OCI-M2 (cell line): ENCODE data around the gene ARRDC5.
"Not testable (repeated sequence)": the region's sequence is repeated elsewhere in the genome, so short reads cannot be mapped to it uniquely, and the experiment has no call there.

Experiments
- DNase-seq: peaks from one replicate; lab custom pipeline; 2025; ENCODE audit not compliant: unreplicated experiment; lab: John Stamatoyannopoulos, UW

Gene ARRDC5

DNA sequence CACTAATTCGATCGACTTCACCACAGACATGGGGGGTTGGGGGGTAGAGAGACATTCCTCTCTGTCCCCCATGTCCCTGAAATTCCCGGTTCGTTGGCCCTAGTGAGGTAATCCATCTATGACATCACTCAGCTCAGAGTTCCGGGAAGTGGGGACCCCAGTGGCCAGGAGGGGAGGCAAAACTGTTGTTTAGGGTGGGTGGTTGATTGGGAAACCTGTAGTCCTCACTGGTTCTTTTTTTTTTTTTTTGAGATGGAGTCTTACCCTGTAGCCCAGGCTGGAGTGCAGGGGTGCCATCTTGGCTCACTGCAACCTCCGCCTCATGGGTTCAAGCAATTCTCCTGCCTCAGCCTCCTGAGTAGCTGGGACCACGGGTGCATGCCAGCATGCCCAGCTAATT, at the start of gene ARRDC5:
ARRDC5 (minus strand) TSS at position 101 of the 400 bp plus-strand sequence; CDS start at position 30, 71 bp downstream.
- no peak for DNase-seq

DNA sequence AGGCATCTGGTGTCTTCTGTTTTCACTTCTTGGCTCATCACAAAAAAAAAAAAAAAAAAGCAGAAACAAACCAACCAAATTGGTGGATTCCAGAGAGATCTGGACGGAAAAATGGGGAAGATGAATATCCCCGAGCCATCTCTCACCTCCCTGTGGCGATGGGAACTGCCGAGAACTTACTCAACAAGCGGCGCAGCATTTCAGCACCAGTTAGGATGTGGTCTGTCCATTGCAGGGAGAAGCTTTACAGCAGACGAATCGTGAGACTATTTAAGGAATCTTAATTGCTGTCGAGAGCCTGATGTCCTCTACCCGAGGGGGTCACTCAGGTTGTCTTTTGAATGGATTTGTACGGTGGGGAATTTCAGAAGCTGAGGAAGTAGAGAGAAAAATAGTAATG, 49.0 kb upstream of the ARRDC5 start:
- no peak for DNase-seq

DNA sequence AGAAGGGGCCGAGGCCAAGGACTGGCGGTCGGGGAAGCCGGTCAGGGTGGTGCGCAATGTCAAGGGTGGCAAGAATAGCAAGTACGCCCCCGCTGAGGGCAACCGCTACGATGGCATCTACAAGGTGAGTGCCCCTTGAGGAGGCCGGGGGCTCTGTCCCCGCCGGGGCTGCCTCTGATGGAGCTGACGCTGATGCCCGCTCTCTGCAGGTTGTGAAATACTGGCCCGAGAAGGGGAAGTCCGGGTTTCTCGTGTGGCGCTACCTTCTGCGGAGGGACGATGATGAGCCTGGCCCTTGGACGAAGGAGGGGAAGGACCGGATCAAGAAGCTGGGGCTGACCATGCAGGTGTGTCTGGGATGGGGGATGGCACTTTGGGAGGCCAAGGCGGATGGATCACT, 48.0 kb upstream of the ARRDC5 start:
- DNase-seq, result not testable (repeated sequence)

DNA sequence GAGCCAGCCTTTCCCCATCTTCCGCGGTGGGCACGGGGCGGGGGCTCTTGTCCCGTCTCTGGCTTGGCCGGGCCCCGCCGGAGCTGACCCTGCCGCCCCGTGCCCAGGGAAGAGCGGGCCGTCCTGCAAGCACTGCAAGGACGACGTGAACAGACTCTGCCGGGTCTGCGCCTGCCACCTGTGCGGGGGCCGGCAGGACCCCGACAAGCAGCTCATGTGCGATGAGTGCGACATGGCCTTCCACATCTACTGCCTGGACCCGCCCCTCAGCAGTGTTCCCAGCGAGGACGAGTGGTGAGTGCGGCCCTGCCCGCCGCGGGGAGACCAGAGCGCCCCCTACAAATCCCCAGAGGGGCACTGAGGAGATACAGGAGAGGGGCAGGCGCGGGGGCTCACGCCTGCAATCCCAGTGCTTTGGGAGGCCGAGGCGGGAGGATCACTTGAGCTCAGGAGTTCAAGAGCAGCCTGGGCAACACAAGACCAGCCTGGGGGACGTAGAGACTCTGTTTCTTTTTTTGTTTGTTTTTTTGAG, 39.0 kb upstream of the ARRDC5 start:
- DNase-seq, result not testable (repeated sequence)

DNA sequence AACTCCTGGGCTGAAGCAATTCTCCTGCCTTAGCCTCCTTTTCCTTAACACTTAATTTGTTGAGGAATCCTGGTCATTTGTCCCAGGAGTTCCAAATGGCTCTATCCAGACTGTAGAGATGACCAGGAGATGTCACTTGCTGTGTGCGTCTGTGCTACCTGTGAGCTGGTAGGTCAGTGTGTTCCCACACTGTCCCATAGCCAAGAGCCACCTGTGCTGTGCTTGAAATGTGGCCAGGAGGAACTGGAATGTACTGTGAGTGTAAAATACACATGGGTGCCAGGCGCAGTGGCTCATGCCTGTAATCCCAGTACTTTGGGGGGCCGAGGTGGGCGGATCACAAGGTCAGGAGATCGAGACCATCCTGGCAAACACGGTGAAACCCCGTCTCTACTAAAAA, 36.8 kb upstream of the ARRDC5 start:
- no peak for DNase-seq

DNA sequence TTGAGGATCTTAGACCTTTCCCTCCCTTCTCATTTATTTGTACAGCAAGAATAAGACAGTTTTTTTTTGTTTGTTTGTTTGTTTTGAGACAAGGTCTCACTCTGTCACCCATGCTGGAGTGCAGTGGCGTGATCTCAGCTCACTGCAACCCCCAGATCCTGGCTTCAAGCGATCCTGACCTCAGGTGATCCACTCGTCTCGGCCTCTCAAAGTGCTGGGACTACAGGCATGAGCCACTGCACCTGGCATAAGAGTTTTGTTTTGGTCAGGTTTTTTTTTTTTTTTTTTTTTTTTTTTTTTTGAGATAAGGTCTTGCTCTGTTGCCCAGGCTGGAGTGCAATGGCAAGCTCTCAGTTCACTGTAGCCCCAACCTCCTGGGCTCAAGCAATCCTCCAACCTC, 35.8 kb upstream of the ARRDC5 start:
- not testable (repeated sequence) for DNase-seq

DNA sequence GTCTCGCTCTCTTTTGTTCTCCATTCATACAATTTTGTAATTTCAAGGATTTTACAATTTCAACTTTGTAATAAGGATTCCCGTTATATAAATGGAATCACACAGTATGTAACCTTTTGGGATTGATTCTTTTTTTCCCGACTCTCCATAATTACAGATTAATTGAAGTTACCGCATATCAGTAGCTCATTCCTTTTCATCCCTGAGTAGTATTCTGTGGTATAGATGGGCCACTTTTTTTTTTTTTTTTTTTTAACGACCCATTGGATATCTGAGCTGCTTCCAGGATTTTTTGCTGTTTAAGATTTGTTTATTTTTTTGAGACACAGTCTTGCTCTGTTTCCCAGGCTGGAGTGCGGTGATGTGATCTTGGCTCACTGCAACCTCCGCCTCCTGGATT, 34.4 kb upstream of the ARRDC5 start:
- DNase-seq, result no peak

DNA sequence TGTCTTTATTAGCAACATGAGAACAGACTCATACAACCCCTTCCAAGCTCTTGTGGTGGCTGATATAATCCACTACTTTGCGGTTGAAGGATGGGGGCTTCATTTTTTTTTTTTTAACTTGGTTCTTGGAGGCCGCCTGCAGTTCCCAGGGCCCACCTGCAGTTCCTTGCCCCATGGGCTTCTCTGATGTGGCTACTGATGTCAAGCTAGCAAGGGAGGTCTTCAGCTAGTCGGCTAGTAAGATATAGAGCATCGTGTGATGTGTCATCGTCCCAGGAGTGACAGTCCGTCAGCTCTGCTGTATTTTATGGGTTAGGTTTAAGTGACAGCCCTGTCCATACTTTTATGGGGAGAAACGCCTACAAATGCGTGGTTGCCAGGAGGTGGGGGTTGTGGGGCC, 32.7 kb upstream of the ARRDC5 start:
- no peak for DNase-seq

DNA sequence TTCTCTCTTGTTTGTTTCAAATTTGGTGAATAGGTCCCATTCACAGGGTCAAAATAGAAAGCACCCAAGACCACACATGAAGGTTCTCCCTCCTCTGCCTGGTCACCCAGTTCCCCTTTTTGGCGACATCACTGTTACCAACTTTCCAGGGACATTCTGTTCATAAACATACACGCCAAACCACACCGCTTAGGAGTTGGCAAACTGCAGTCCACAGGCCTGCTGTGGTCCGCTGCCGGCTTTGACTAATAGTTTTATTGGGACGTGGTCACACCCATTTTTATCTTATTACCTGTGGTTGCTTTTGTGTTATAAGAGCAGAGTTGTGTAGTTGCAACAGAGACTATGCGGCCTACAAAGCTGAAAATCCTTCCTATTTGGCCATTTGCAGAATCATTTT, 30.8 kb upstream of the ARRDC5 start:
- no peak for DNase-seq

DNA sequence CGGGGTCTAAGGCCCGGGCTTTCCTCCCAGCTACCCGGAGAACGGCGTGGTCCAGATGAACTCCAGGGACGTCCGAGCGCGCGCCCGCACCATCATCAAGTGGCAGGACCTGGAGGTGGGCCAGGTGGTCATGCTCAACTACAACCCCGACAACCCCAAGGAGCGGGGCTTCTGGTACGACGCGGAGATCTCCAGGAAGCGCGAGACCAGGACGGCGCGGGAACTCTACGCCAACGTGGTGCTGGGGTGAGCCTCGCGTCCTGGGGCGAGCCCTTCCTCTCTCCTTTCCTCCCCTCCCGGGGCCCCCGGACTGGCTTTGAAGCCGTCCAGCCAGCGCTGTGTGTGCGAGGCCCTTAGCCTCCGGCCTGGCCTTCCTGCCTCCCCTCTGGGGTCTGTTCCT, 30.0 kb upstream of the ARRDC5 start:
- no peak for DNase-seq

DNA sequence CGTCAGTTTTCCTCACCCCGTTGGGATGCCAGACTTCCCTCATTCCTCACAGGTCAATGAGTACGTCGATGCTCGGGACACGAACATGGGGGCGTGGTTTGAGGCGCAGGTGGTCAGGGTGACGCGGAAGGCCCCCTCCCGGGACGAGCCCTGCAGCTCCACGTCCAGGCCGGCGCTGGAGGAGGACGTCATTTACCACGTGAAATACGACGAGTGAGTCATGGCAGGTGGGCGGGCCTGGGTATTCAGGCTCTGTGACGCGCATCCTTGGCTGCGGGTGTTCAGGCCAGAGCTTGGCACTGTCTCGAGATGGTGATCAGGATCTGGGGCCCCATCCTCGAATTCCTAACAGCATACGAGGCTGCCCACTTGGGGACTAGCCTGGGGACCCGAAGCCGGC, 28.0 kb upstream of the ARRDC5 start:
- no peak for DNase-seq

DNA sequence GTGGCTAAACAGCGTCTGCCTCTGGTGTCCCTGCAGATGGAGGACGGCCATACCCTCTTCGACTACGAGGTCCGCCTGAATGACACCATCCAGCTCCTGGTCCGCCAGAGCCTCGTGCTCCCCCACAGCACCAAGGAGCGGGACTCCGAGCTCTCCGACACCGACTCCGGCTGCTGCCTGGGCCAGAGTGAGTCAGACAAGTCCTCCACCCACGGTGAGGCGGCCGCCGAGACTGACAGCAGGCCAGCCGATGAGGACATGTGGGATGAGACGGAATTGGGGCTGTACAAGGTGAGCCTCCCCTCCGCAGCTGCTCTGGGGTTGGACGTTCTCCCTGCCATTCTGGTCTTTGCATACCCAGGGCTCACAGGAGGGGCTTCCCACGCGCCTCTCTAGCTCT, 26.5 kb upstream of the ARRDC5 start:
- no peak for DNase-seq

DNA sequence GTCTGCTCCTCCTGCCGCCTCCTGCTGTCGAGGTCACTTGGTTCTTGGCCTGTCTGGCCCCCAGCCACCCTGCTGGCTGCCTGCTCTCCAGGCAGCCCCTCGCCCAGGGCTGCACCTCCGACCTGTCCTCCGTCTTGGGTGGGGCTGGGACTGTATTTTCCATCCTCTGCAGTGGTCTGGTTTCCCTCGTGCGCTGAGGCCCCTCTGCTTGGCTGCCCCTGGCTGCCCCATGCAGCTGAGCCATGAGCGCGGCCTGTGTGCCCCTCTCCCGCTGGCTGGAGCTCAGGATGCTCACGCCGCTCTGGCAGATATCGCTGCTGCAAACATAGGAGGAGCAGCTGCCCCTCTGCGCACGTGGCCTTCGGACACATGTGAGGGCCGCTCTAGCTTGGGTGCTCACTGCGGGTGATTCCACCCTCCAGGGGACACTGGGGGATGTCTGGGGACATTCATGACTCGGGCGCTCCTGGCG, 20.6 kb upstream of the ARRDC5 start:
- no peak for DNase-seq

DNA sequence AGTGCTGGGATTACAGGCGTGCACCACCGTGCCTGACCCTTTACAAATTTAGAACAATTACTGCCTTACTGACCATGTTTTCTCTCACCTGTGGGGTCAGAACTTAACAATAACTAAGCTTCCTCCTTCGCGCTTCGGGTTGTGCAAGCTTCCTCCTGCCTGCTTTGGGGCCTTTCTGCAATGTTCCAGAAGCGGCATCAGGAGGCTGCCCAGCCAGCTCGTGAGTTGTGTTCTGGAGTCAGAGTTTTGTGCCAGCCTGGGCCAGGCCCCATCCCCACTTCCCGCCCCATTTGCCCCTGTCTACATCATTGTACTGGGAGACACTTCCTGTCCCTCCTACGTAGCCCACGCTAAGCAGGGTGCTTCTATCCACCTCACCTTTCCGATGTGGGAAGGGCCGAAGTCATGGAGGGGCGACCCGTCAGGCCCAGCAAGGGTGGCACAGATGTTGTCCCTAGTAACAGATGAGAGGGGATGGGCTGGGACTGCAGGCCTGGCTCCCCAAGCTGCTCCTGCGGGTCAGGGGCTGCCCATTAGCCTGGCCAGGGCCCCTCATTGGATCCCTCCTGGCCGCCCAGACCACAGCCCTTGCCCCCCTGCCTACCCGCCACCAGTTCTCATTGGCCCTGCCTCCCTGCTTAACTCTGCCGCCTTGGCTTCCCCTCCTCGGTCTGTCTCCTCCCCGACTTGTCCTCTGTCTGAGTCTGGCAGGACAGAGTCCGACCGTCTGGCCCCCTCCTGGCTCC, 20.0 kb upstream of the ARRDC5 start:
- DNase-seq, result no peak

DNA sequence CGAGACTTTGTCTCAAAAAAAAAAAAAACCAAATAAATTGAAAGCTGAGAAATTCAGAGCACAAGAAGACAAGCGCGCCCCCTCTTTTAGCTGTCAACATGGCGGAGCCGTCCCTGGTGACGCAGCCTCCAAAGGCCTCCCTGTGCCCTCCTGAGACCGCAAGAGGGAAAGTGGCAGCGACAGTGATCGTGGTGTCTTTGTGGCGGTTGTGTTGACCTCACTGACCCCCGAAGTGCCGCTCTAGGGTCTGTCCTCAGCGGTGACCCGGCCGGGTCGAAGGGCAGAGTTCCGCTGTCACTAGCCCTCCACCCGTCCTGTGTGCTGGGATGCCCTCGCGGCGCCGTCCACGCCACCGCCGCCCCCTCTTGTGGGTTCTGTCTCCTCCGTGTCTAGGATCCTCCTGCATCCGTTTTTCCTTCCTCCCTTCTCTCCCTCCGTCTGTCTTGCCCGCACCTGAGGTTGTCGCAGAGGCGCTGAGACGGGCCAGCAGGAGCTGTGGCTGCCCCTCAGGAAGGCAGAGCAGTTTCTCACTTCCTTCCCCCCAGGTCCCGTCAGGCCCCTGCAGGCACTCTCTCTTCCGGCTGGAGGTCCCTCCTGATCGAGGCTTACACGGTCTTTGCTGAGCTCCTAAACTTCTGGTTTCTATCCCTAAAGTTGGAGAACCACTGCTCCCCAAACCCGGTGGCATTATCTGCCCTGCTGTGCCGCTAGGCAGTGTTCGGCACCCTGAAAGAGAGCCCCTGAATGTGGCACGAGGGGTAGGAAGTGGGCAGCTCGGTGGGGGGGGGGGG, 13.8 kb upstream of the ARRDC5 start:
- DNase-seq, result no peak

DNA sequence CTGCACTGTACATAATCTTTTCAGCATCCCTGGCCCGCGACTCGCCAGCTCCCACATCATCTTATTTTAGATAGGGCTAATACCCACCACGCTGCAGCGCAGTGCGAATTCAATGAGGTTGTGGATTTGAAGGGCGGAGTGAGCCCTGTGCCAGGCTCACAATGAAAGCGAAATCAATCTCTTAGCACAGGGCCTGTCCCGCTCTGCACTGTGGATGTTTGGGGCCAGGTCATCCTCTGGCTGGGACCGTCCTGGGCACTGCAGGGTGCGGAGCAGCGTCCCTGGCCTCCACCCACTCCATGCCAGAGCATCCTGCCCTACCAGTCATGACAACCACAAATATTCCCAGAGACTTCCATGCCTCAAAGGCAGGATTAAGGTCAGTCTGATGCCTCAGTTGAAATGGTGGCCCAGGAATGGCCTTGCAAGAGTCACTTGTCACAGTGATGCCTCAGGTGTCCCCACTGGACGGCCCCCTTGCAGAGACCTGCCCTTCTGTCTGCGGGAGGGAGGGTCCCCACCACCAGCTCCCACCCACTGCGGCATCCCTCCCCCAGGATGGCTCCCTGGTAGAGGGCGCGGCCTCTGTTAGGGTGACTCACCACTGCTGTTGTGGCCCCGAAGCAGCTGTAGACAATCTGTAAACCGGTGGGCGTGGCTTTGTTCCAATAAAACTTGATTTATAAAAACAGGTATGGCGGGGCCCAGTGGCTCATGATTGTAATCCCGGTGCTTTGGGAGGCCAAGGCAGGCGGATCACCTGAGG, 12.2 kb upstream of the ARRDC5 start:
- DNase-seq, result no peak

DNA sequence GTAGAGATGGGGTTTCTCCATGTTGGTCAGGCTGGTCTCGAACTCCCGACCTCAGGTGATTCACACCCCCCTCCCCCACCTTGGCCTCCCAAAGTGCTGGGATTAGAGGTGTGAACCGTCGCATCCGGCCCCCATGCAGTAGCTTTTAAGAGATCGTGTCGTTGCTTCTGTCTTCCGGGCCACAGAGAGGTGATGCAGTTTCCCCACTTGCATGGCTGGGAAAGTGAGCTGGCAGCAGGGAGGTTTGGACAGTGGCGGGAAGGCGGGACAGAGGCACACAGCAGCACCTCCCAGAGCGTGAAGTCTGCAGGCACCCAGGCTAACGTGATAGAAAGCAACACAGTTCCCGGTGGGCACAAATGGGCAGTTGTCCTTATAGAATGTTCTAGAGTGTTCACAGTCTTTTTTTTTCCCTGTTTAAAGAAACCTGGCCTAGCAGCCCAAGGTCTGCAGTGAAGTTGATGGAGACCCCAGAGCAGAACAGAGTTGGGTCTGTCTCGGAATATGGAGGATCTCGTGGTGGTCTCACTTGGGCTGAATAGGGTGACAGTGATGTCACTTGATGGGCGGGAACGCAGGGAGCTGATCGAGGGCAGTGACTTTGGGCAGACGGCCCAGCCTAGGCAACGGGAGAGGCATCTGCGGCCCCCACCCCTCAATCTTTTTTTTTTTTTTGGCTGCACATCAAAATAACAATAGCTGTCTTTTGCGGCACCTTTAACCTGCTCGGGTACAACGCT, 11.5 kb upstream of the ARRDC5 start:
- DNase-seq, result no peak

DNA sequence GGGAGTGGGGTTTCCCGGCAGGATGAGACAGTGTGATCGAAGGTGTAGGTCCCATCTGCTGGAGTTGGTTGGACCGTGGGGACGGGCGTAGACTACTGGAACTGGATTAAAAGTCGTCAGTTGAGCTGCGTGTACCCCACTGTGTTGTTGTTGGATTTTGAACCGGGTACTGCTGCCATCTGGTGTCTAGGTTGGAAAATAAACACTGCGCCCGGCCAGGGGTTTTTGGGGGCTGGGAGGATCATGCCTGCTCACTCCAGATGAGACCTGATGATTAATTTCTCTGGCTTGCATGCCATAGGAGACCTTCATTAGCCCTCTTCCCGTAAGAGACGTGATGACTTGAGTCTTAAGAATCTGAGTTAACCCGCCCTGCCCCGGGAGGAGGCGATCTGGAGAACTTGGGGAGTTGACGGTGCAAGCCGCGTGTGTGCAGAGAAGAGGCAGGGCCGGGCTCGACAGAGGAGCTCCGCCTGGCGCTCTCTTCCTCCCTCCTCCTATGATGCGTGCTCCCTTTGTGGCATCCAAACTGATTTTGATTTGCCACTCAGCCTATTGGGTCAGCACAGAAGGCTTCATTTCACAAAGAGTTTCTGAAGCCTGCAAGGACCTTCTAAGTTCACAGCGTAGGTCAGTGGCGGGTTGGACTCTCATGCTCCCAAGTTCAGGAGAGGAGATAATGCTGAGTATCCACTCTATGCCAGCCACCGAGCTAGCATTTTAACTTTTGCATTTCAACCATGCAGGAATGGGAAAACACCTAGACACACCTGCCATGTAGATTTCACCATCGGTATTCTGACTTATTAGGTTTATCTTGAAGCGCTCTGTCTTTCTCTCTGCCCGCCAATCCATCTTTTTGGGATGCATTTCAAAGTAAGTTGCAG, 9.3 kb upstream of the ARRDC5 start:
- no peak for DNase-seq

DNA sequence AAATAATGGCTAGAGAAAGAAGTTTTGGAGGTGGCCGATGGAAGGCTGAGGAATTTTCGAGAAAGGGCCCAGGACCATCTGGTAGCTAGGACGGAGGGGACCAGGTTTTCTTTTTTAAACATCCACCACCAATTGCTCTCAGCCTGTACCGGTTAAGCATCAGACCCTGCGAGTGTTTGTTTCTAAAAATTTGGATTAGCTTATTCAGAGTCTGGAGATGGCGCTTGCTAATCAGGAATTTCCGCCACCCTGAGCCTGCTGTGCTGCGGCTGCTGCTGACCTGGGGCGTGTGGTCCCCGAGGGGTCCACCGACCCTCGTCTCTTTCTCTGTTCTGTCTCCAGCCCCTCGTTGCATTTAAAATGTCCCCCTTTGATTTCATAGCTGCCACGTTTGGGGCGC, 8.6 kb upstream of the ARRDC5 start:
- no peak for DNase-seq
